SK-N-MC (cell line): ENCODE results near the gene HHAT.

ENCODE experiments used
- DNase-seq: peaks from one replicate; pipeline ENCODE4 v3.0.0-alpha.2; 2011; ENCODE audit warnings: low read depth, low spot score
- H3K27ac ChIP-seq: fragments of 200-600 bp; sonication (generic); 2 replicates; pipeline ENCODE4 v1.5.1; 2016; ENCODE audit warnings: mixed run types
- H3K36me3 ChIP-seq: fragments of 200-600 bp; sonication (generic); 2 replicates; pipeline ENCODE4 v1.6.1; 2017; ENCODE audit warnings: antibody characterized with exemption, low read length, mixed read lengths; ENCODE audit not compliant: insufficient read depth
- H3K4me3 ChIP-seq: fragments of 200-600 bp; sonication (generic); 2 replicates; pipeline ENCODE4 v1.5.1; 2016
- H3K9ac ChIP-seq: fragments of 200-600 bp; sonication (generic); 2 replicates; pipeline ENCODE4 v1.8.0; 2017; ENCODE audit warnings: mixed run types, mixed read lengths; ENCODE audit not compliant: insufficient read length
- H3K9me3 ChIP-seq: fragments of 200-600 bp; sonication (generic); 2 replicates; pipeline ENCODE4 v1.6.1; 2017; ENCODE audit warnings: low read depth, mild to moderate bottlenecking, antibody characterized with exemption, low read length, moderate library complexity, mixed read lengths
- EZH2 ChIP-seq: fragments of 200-600 bp; sonication (generic); IDR thresholded peaks from one replicate; pipeline ENCODE4 v1.6.1; 2017; ENCODE audit warnings: antibody characterized with exemption
- FOXP2 ChIP-seq: optimal IDR thresholded peaks from 2 replicates; pipeline ENCODE3; 2011; ENCODE audit warnings: mild to moderate bottlenecking, moderate library complexity; ENCODE audit not compliant: insufficient read depth; ENCODE audit errors: extremely low read length, control extremely low read depth
- POLR2AphosphoS5 ChIP-seq: IDR thresholded peaks from 2 replicates; pipeline ENCODE4 v1.6.1; 2012; ENCODE audit warnings: mild to moderate bottlenecking, low read depth, low read length, borderline replicate concordance

Gene HHAT

GRCh38 chr1:210676539-210676938, 347.8 kb downstream of the HHAT start:
- DNase-seq = no peak
- H3K9ac ChIP-seq = no peak overlapping the region
- no peak overlapping the region for H3K4me3 ChIP-seq
- no peak overlapping the region for H3K27ac ChIP-seq
- no peaks in the 10 kb centered on the region for H3K36me3 ChIP-seq
- TF ChIP-seq EZH2 (no peak), FOXP2 (no peak), POLR2AphosphoS5 (no peak)
- no peaks in the 10 kb centered on the region for H3K9me3 ChIP-seq

GRCh38 chr1:210677533-210677932, 348.8 kb downstream of the HHAT start:
- H3K9ac ChIP-seq = no peak overlapping the region
- no peaks in the 10 kb centered on the region for H3K36me3 ChIP-seq
- H3K27ac ChIP-seq = no peak overlapping the region
- no peak for DNase-seq
- H3K4me3 ChIP-seq = no peak overlapping the region
- TF ChIP-seq POLR2AphosphoS5 (no peak), EZH2 (no peak), FOXP2 (no peak)
- H3K9me3 ChIP-seq = no peaks in the 10 kb centered on the region

- Histone ChIP-seq H3K4me3 (no peak overlapping the region), H3K27ac (no peak overlapping the region), H3K9me3 (no peaks in the 10 kb centered on the region), H3K9ac (no peak overlapping the region), H3K36me3 (no peaks in the 10 kb centered on the region)
- TF ChIP-seq EZH2 = no peak
- TF ChIP-seq POLR2AphosphoS5 = no peak
- TF ChIP-seq FOXP2 = no peak
- no peak for DNase-seq
These were observed 349.6 kb downstream of the HHAT start for GRCh38 chr1:210678306-210678705.

- Histone ChIP-seq H3K4me3 (no peak overlapping the region), H3K27ac (no peak overlapping the region), H3K9ac (no peak overlapping the region), H3K9me3 (no peaks in the 10 kb centered on the region), H3K36me3 (no peaks in the 10 kb centered on the region)
- TF ChIP-seq POLR2AphosphoS5 = no peak
- no peak for TF ChIP-seq FOXP2
- TF ChIP-seq EZH2 = no peak
- no peak for DNase-seq
These were observed 352.5 kb downstream of the HHAT start for GRCh38 chr1:210681158-210681557.

- Histone ChIP-seq H3K9ac (no peak overlapping the region), H3K9me3 (no peaks in the 10 kb centered on the region), H3K36me3 (no peaks in the 10 kb centered on the region), H3K4me3 (no peak overlapping the region), H3K27ac (no peak overlapping the region)
- TF ChIP-seq FOXP2 (no peak), POLR2AphosphoS5 (no peak), EZH2 (no peak)
- DNase-seq = no peak
These were observed 354.8 kb downstream of the HHAT start for GRCh38 chr1:210683403-210684047.

- Histone ChIP-seq H3K9me3 (no peaks in the 10 kb centered on the region), H3K4me3 (no peak overlapping the region), H3K27ac (no peak overlapping the region), H3K9ac (no peak overlapping the region), H3K36me3 (no peaks in the 10 kb centered on the region)
- no peak for TF ChIP-seq POLR2AphosphoS5
- TF ChIP-seq FOXP2 = no peak
- no peak for TF ChIP-seq EZH2
- DNase-seq = no peak
These were observed 356.0 kb downstream of the HHAT start for GRCh38 chr1:210684466-210685294.

GRCh38 chr1:210685295-210685650, 356.6 kb downstream of the HHAT start:
- Histone ChIP-seq H3K4me3 (no peak overlapping the region), H3K9me3 (no peaks in the 10 kb centered on the region), H3K27ac (no peak overlapping the region), H3K9ac (no peak overlapping the region), H3K36me3 (no peaks in the 10 kb centered on the region)
- no peak for TF ChIP-seq FOXP2
- no peak for DNase-seq

GRCh38 chr1:210686841-210687240, 358.1 kb downstream of the HHAT start:
- Histone ChIP-seq H3K9me3 (no peaks in the 10 kb centered on the region), H3K9ac (no peak overlapping the region), H3K4me3 (no peak overlapping the region), H3K27ac (no peak overlapping the region), H3K36me3 (no peaks in the 10 kb centered on the region)
- DNase-seq = no peak
- no peak for TF ChIP-seq POLR2AphosphoS5
- no peak for TF ChIP-seq EZH2
- no peak for TF ChIP-seq FOXP2

- TF ChIP-seq POLR2AphosphoS5 (no peak), EZH2 (no peak), FOXP2 (no peak)
- no peak overlapping the region for H3K4me3 ChIP-seq
- no peak for DNase-seq
- H3K9me3 ChIP-seq = no peaks in the 10 kb centered on the region
- H3K27ac ChIP-seq = no peak overlapping the region
- H3K9ac ChIP-seq = no peak overlapping the region
- no peaks in the 10 kb centered on the region for H3K36me3 ChIP-seq
These were observed 359.0 kb downstream of the HHAT start for GRCh38 chr1:210687582-210688279.
